H4 (cell line): ENCODE results near the gene PTPRN2. TPM values are rescaled to one million over a fixed set of nuclear protein-coding genes. Genes with fewer than 3 reads are reported as not detected.
A peak's percentile ranks its signal among the peaks of the same experiment; 100 is the strongest.
"Not testable (repeated sequence)": the region's sequence is repeated elsewhere in the genome, so short reads cannot be mapped to it uniquely, and the experiment has no call there.

Source experiments
- DNase-seq: peaks from one replicate; pipeline ENCODE4 v3.0.0-alpha.2; 2015; ENCODE audit warnings: low spot score
- total RNA-seq: library from RNA; depleted of rRNA; stranded (reverse); fragments of >200 nt; shearing (Covaris generic); gene quantifications from 2 replicates; pipeline ENCODE4 v1.2.3, GENCODE V29; 2014

PTPRN2 gene
- total RNA-seq, 1 experiment from 2014 or later, result 0.97 TPM

- no peak for DNase-seq
Measured at GRCh38 chr7:158443688-158444483, 143.7 kb downstream of the PTPRN2 start.

- no peak for DNase-seq
Measured at GRCh38 chr7:158443014-158443687, 144.5 kb downstream of the PTPRN2 start.

- DNase-seq, result no peak
Measured at GRCh38 chr7:158442260-158442659, 145.4 kb downstream of the PTPRN2 start.

GRCh38 chr7:158439035-158439434, 148.6 kb downstream of the PTPRN2 start:
- no peak for DNase-seq

- peak; percentile 59 for DNase-seq
Measured at GRCh38 chr7:158432369-158433341, 155.0 kb downstream of the PTPRN2 start.

GRCh38 chr7:158431941-158432347, 155.7 kb downstream of the PTPRN2 start:
- DNase-seq, result peak; percentile 98

- no peak for DNase-seq
Measured at GRCh38 chr7:158431055-158431940, 156.3 kb downstream of the PTPRN2 start.

- DNase-seq, result no peak
Measured at GRCh38 chr7:158430308-158431034, 157.2 kb downstream of the PTPRN2 start.

- no peak for DNase-seq
Measured at GRCh38 chr7:158428837-158429753, 158.5 kb downstream of the PTPRN2 start.

GRCh38 chr7:158428131-158428836, 159.3 kb downstream of the PTPRN2 start:
- DNase-seq, result no peak

GRCh38 chr7:158425676-158426075, 161.9 kb downstream of the PTPRN2 start:
- DNase-seq, result not testable (repeated sequence)

GRCh38 chr7:158424531-158424930, 163.1 kb downstream of the PTPRN2 start:
- no peak for DNase-seq

- DNase-seq, result no peak
Measured at GRCh38 chr7:158424011-158424410, 163.6 kb downstream of the PTPRN2 start.

- no peak for DNase-seq
Measured at GRCh38 chr7:158422887-158423560, 164.6 kb downstream of the PTPRN2 start.

GRCh38 chr7:158422196-158422886, 165.3 kb downstream of the PTPRN2 start:
- DNase-seq, result no peak

- DNase-seq, result no peak
Measured at GRCh38 chr7:158421361-158421760, 166.3 kb downstream of the PTPRN2 start.

GRCh38 chr7:158420591-158421340, 166.9 kb downstream of the PTPRN2 start:
- DNase-seq, result no peak
